CD4-positive, alpha-beta T cell (primary cell): Measurements from ENCODE around the gene CHPF2. TPM values are rescaled to one million over a fixed set of nuclear protein-coding genes. Genes with fewer than 3 reads are reported as not detected.

Experiments
- ATAC-seq: fragments of 200-7000 bp; cut with Tn5 transposase; one replicate; pipeline ENCODE4 v1.10.0; 2022; ENCODE audit warnings: mild to moderate bottlenecking; ENCODE audit not compliant: poor library complexity
- CTCF ChIA-PET: fragments of 350-600 bp; sonication (Branson Sonifier 250); formaldehyde crosslinking; loops from one replicate; lab custom pipeline; 2021; ENCODE audit warnings: antibody characterized with exemption, inconsistent platforms; lab: Charles Lee
- POLR2A ChIA-PET: fragments of 350-600 bp; sonication (Branson Sonifier 250); formaldehyde crosslinking; loops from one replicate; lab custom pipeline; 2021; ENCODE audit warnings: antibody characterized with exemption, inconsistent platforms; lab: Charles Lee
- DNase-seq, 14 experiments: peaks; one replicate each; pipeline ENCODE4 v3.0.0-alpha.2; 2013 to 2020; ENCODE audit warnings: mixed read lengths in 2 of 14
- H3K27ac ChIP-seq, 2 donors: one replicate each; pipeline versions ENCODE4 v1.5.1 to v1.7.0; 2013; ENCODE audit warnings: low read length in 2 of 2, low read depth in 1 of 2, mild to moderate bottlenecking in 1 of 2
- H3K27me3 ChIP-seq, 2 experiments: 1 replicate in 1 of 2; 2 replicates in 1 of 2; pipeline versions ENCODE4 v1.6.1 to v1.7.0; 2013; ENCODE audit warnings: low read length in 2 of 2, control low read depth in 1 of 2, mild to moderate bottlenecking in 1 of 2, moderate library complexity in 1 of 2; ENCODE audit not compliant: insufficient read depth in 2 of 2, control insufficient read depth in 1 of 2
- H3K36me3 ChIP-seq: one replicate; pipeline ENCODE4 v1.6.1; 2013; ENCODE audit warnings: low read length, control low read depth; ENCODE audit not compliant: insufficient read depth
- H3K4me1 ChIP-seq: one replicate; pipeline ENCODE4 v1.6.1; 2013; ENCODE audit warnings: low read length, control low read depth; ENCODE audit not compliant: insufficient read depth
- H3K4me3 ChIP-seq: one replicate; pipeline ENCODE4 v1.5.1; 2013; ENCODE audit warnings: mild to moderate bottlenecking, low read length, moderate library complexity
- H3K9me3 ChIP-seq, 2 experiments: 1 replicate in 1 of 2; 2 replicates in 1 of 2; pipeline versions ENCODE4 v1.6.1 to v1.7.0; 2013; ENCODE audit warnings: low read length in 2 of 2, mild to moderate bottlenecking in 2 of 2, control low read depth in 1 of 2, moderate library complexity in 1 of 2; ENCODE audit not compliant: control insufficient read depth in 1 of 2, insufficient read depth in 1 of 2
- H3K27ac Mint-ChIP-seq: one replicate; pipeline ENCODE4 v1.8.0; 2020; ENCODE audit warnings: mixed read lengths
- H3K27me3 Mint-ChIP-seq: one replicate; pipeline ENCODE4 v1.8.0; 2021; ENCODE audit warnings: mixed read lengths
- H3K36me3 Mint-ChIP-seq: one replicate; pipeline ENCODE4 v1.8.0; 2021; ENCODE audit warnings: low read depth, mixed read lengths
- H3K4me1 Mint-ChIP-seq: one replicate; pipeline ENCODE4 v1.8.0; 2021; ENCODE audit warnings: low read depth, mixed read lengths
- H3K4me3 Mint-ChIP-seq: one replicate; pipeline ENCODE4 v1.8.0; 2020; ENCODE audit warnings: mild to moderate bottlenecking, mixed read lengths
- H3K9me3 Mint-ChIP-seq: one replicate; pipeline ENCODE4 v1.8.0; 2020; ENCODE audit warnings: mixed read lengths
- intact Hi-C, 2 experiments: fragments of 100-400 bp; cut with DNase I in 1 of 2; cut with micrococcal nuclease in 1 of 2; formaldehyde crosslinking; loops; one replicate each; pipeline versions ENCODE4 v1.15.1 to v1.9.0; 2023 to 2025; cut with DNase I, micrococcal nuclease
- total RNA-seq, 174 experiments: library from RNA in 2 of 174; stranded (reverse) in 2 of 174; gene quantifications; one replicate each; pipeline ENCODE4 v1.2.3 and lab custom pipeline; 2021 to 2026
- TF ChIP-seq, protein P1 (sequence below): fragments of 200-600 bp; IDR thresholded peaks from one replicate; pipeline ENCODE4 v1.8.0; 2022; ENCODE audit warnings: antibody characterized with exemption, mild to moderate bottlenecking

Gene CHPF2
- total RNA-seq, 2 experiments from 2014 or later: 29.6 to 30.5 TPM

DNA sequence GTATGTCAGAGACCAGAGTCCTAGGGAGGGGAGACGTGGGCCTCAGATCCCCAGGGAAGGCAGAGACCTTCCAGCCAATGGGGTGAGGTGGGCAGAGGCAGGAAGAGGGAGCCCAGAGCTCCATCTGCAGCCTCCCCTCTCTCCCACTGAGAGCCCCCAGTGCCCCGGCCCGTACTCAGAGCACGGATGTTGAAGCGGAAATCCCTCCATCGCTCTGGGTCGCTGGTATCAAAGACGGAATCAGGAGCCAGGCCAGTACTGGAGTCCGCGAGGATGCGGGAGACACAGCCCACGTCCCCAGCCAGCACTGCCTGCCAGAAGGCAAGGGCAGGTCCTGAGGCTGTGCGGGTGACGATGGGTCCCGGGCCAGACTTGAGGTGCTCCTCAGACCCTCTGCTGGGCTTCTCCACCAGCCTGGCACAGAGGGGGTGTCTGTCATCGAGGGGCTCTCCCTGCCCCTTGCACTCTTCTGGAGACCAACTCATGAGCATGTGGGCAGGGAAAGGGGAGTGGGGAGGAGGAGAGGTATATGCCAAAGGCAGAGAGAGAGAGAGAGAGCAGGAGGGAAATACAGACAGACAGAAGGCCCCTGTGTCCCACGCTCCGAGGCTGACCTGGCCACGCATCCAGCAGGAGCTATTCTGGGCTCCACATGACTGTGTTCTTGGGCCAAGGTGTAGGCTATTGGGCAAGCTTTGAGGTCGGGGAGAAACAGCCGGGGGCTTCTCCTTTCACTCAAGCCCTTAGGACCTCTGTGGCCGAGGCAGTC lies 45.5 kb upstream of the CHPF2 start, which contains the start of gene ASB10:
TSS of gene ASB10 (minus strand) at position 611 of the 769 bp plus-strand sequence. CDS start at position 491, 120 bp downstream.
- ATAC-seq (no peak), DNase-seq (no peak)
- no peak within 1 kb of the TSS for H3K27ac Mint-ChIP-seq
- Histone ChIP-seq H3K9me3 (no peaks in the 10 kb centered on the region), H3K36me3 (no peaks in the 10 kb centered on the region), H3K27ac (no peak within 1 kb of the TSS), H3K27me3 (no peaks in the 10 kb centered on the region), H3K4me1 (no peaks in the 10 kb centered on the region), H3K4me3 (no peak within 1 kb of the TSS)
- H3K9me3 Mint-ChIP-seq: no peaks in the 10 kb centered on the region
- no peaks in the 10 kb centered on the region for H3K27me3 Mint-ChIP-seq
- POLR2A ChIA-PET: no interaction called here
- TF ChIP-seq, protein P1, sequence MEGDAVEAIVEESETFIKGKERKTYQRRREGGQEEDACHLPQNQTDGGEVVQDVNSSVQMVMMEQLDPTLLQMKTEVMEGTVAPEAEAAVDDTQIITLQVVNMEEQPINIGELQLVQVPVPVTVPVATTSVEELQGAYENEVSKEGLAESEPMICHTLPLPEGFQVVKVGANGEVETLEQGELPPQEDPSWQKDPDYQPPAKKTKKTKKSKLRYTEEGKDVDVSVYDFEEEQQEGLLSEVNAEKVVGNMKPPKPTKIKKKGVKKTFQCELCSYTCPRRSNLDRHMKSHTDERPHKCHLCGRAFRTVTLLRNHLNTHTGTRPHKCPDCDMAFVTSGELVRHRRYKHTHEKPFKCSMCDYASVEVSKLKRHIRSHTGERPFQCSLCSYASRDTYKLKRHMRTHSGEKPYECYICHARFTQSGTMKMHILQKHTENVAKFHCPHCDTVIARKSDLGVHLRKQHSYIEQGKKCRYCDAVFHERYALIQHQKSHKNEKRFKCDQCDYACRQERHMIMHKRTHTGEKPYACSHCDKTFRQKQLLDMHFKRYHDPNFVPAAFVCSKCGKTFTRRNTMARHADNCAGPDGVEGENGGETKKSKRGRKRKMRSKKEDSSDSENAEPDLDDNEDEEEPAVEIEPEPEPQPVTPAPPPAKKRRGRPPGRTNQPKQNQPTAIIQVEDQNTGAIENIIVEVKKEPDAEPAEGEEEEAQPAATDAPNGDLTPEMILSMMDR: no peak
- H3K36me3 Mint-ChIP-seq: no peaks in the 10 kb centered on the region
- CTCF ChIA-PET: no interaction called here
- H3K4me1 Mint-ChIP-seq: no peaks in the 10 kb centered on the region
- intact Hi-C loops: no loop called here
- no peak within 1 kb of the TSS for H3K4me3 Mint-ChIP-seq

DNA sequence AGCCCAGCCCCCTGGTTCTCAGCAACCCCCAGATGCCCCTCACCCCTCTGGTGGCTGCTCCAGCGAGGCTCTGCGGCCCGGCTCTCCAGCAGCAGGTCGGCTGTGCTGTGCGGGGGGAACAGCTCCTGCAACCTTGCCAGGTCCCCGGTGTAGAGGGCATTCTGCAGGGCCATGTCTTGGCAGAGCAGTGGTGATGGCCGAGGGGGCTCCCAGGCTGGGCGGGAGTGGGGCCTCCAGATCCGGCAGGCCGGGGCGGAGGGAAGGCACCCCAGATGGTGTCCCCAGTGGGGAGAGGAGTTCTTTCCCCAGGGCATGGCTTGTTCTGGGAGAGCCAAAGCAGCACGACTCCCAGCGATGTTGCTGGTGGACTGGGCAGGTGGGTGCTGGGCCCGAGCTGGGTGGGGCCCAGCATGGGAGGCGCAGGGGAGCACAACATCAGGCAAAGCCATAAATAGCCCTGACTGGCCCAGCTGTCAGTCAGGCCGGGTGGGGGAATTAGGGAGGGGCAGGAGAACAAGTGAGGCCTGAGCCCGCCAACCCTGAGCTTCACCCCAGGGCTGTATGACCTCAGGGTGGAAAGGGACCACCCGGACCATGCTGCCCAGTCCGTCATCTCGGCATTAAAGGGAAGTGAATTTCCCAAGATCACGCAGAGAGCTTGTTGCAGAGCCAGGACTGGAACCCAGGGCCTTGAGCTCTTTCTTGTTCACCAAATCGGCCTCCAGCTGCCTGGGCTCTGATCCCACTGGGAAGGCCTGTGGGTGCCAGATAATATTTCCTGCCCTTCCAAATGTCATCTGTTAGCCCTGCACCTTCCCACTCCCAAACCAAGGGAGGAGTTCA lies 44.7 kb upstream of the CHPF2 start:
- ChIA-PET POLR2A (no interaction called here), CTCF (no interaction called here)
- Mint-ChIP-seq H3K4me3 (no peak overlapping the region), H3K4me1 (no peaks in the 10 kb centered on the region), H3K9me3 (no peaks in the 10 kb centered on the region), H3K36me3 (no peaks in the 10 kb centered on the region), H3K27me3 (no peaks in the 10 kb centered on the region), H3K27ac (no peak overlapping the region)
- intact Hi-C loops: no loop called here
- H3K27ac ChIP-seq: no peak overlapping the region
- TF ChIP-seq, protein P1: no peak
- ATAC-seq: no peak
- no peaks in the 10 kb centered on the region for H3K4me1 ChIP-seq
- no peak overlapping the region for H3K4me3 ChIP-seq
- no peaks in the 10 kb centered on the region for H3K36me3 ChIP-seq
- no peaks in the 10 kb centered on the region for H3K9me3 ChIP-seq
- H3K27me3 ChIP-seq: peaks cover 0 to 2% of the 10 kb centered on the region in 2 experiments
- DNase-seq: no peak

DNA sequence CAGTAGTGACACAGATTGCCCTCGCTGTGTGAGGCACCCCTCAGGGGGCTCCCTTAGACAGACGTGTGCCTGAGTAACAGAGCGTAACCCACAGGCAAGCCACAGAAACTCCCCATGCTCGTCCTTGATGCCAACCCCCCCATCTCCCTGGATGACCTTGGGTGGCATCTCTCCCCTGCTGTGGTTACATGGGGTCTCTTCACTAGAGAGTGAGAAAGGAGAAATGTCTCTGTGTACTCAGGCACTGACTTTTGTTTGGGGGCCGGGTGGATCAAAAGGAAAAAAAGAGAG lies 44.1 kb upstream of the CHPF2 start:
- ATAC-seq (no peak), DNase-seq (no peak)
- Mint-ChIP-seq H3K4me1 (no peaks in the 10 kb centered on the region), H3K4me3 (no peak overlapping the region), H3K9me3 (no peaks in the 10 kb centered on the region), H3K27me3 (no peaks in the 10 kb centered on the region), H3K27ac (no peak overlapping the region), H3K36me3 (no peaks in the 10 kb centered on the region)
- CTCF ChIA-PET: no interaction called here
- Histone ChIP-seq H3K27ac (no peak overlapping the region), H3K9me3 (no peaks in the 10 kb centered on the region), H3K27me3 (peaks cover 0 to 2% of the 10 kb centered on the region in 2 experiments), H3K4me3 (no peak overlapping the region), H3K36me3 (no peaks in the 10 kb centered on the region), H3K4me1 (no peaks in the 10 kb centered on the region)
- intact Hi-C loops: no loop called here
- POLR2A ChIA-PET: no interaction called here
- TF ChIP-seq, protein P1: no peak
